Mesenchymal stem cell (in vitro differentiated cells and primary cell): Measurements from ENCODE around the gene TSPAN32.

Experiments used
- DNase-seq: peaks from one replicate; pipeline ENCODE4 v3.0.0-alpha.2; 2013
- H2AFZ ChIP-seq: one replicate; pipeline ENCODE4 v1.6.1; 2013; ENCODE audit warnings: low read depth, mild to moderate bottlenecking, control low read depth, inconsistent platforms, low read length, moderate library complexity
- H2AK5ac ChIP-seq: 2 replicates; pipeline ENCODE4 v1.6.1; 2013; ENCODE audit warnings: low read length, moderate library complexity, mild to moderate bottlenecking, inconsistent platforms; ENCODE audit not compliant: severe bottlenecking
- H2BK120ac ChIP-seq: one replicate; pipeline ENCODE4 v1.6.1; 2013; ENCODE audit warnings: low read depth, mild to moderate bottlenecking, inconsistent platforms, low read length, moderate library complexity
- H2BK12ac ChIP-seq, 2 experiments: one replicate each; pipeline ENCODE4 v1.6.1; 2013; ENCODE audit warnings: inconsistent platforms in 2 of 2, low read length in 2 of 2, mild to moderate bottlenecking in 2 of 2, moderate library complexity in 2 of 2, control low read depth in 1 of 2
- H2BK15ac ChIP-seq: one replicate; pipeline ENCODE4 v1.6.1; 2013; ENCODE audit warnings: mild to moderate bottlenecking, low read depth, inconsistent platforms; ENCODE audit not compliant: poor library complexity, severe bottlenecking
- H2BK5ac ChIP-seq: 2 replicates; pipeline ENCODE4 v1.6.1; 2013; ENCODE audit warnings: low read depth, mild to moderate bottlenecking, low read length, control low read depth, inconsistent platforms; ENCODE audit not compliant: poor library complexity, severe bottlenecking
- H3K14ac ChIP-seq, 2 experiments: one replicate each; pipeline ENCODE4 v1.6.1; 2013; ENCODE audit warnings: inconsistent platforms in 2 of 2, low read length in 2 of 2, control low read depth in 1 of 2, mild to moderate bottlenecking in 1 of 2, moderate library complexity in 1 of 2
- H3K18ac ChIP-seq, 2 experiments: one replicate each; pipeline ENCODE4 v1.6.1; 2013; ENCODE audit warnings: inconsistent platforms in 2 of 2, low read length in 2 of 2, control low read depth in 1 of 2, low read depth in 1 of 2, mild to moderate bottlenecking in 1 of 2
- H3K23ac ChIP-seq, 2 experiments: one replicate each; pipeline ENCODE4 v1.6.1; 2013; ENCODE audit warnings: inconsistent platforms in 2 of 2, low read length in 2 of 2, mild to moderate bottlenecking in 2 of 2, moderate library complexity in 2 of 2, control low read depth in 1 of 2
- H3K27ac ChIP-seq: 2 replicates; pipeline ENCODE4 v1.5.1; 2013; ENCODE audit warnings: mild to moderate bottlenecking, moderate library complexity, low read length, control low read depth, inconsistent platforms; ENCODE audit not compliant: poor library complexity, severe bottlenecking
- H3K27me3 ChIP-seq, 2 experiments: 2 replicates each; pipeline versions ENCODE4 v1.6.1 to v1.7.0; 2013; ENCODE audit warnings: low read length in 2 of 2, mild to moderate bottlenecking in 2 of 2, moderate library complexity in 2 of 2, control low read depth in 1 of 2, inconsistent platforms in 1 of 2; ENCODE audit not compliant: control insufficient read depth in 1 of 2, insufficient read depth in 1 of 2
- H3K36me3 ChIP-seq, 2 experiments: 2 replicates each; pipeline versions ENCODE4 v1.6.1 to v1.7.0; 2013; ENCODE audit warnings: low read length in 2 of 2, control low read depth in 1 of 2, inconsistent platforms in 1 of 2, low read depth in 1 of 2, mild to moderate bottlenecking in 1 of 2; ENCODE audit not compliant: insufficient read depth in 2 of 2, control insufficient read depth in 1 of 2
- H3K4ac ChIP-seq, 2 experiments: one replicate each; pipeline ENCODE4 v1.6.1; 2013; ENCODE audit warnings: inconsistent platforms in 2 of 2, low read length in 2 of 2, mild to moderate bottlenecking in 2 of 2, moderate library complexity in 2 of 2, control low read depth in 1 of 2, low read depth in 1 of 2
- H3K4me1 ChIP-seq: 2 replicates; pipeline ENCODE4 v1.6.1; 2013; ENCODE audit warnings: low read depth, low read length, control low read depth; ENCODE audit not compliant: control insufficient read depth, insufficient read depth
- H3K4me2 ChIP-seq: 2 replicates; pipeline ENCODE4 v1.6.1; 2013; ENCODE audit warnings: low read length, mild to moderate bottlenecking, inconsistent platforms; ENCODE audit not compliant: poor library complexity, severe bottlenecking
- H3K4me3 ChIP-seq, 2 experiments: 2 replicates each; pipeline versions ENCODE4 v1.5.1 to v1.7.0; 2013; ENCODE audit warnings: low read length in 2 of 2, mild to moderate bottlenecking in 2 of 2, control low read depth in 1 of 2, low read depth in 1 of 2; ENCODE audit not compliant: insufficient read depth in 1 of 2
- H3K79me1 ChIP-seq: replicated peaks from 2 replicates; pipeline ENCODE4 v1.6.1; 2013; ENCODE audit warnings: mild to moderate bottlenecking, control low read depth, low read length, inconsistent platforms; ENCODE audit not compliant: poor library complexity, severe bottlenecking
- H3K9ac ChIP-seq: 2 replicates; pipeline ENCODE4 v1.7.0; 2013; ENCODE audit warnings: mild to moderate bottlenecking, low read length, moderate library complexity
- H3K9me3 ChIP-seq: 2 replicates; pipeline ENCODE4 v1.7.0; 2013; ENCODE audit warnings: mild to moderate bottlenecking, low read length; ENCODE audit not compliant: control insufficient read depth
- H4K8ac ChIP-seq: one replicate; pipeline ENCODE4 v1.6.1; 2013; ENCODE audit warnings: inconsistent platforms, mild to moderate bottlenecking, low read length, moderate library complexity
- H4K91ac ChIP-seq: one replicate; pipeline ENCODE4 v1.6.1; 2013; ENCODE audit warnings: mild to moderate bottlenecking, low read length, inconsistent platforms
- WGBS: methylation state at CpG from one replicate; pipeline ENCODE4 v1.1.7; 2013; ENCODE audit warnings: mixed read lengths; 5-methylcytosine and 5-hydroxymethylcytosine counted together

The TSPAN32 gene

GRCh38 chr11:2263071-2263565, 38.7 kb upstream of the TSPAN32 start:
- no peak overlapping the region for H3K27ac ChIP-seq
- no peak overlapping the region for H3K4ac ChIP-seq
- no peak overlapping the region for H2BK15ac ChIP-seq
- H3K9me3 ChIP-seq = no peaks in the 10 kb centered on the region
- H3K4me1 ChIP-seq = no peaks in the 10 kb centered on the region
- H3K9ac ChIP-seq = no peak overlapping the region
- H3K79me1 ChIP-seq = no peaks in the 10 kb centered on the region
- H3K4me2 ChIP-seq = no peak overlapping the region
- H2BK120ac ChIP-seq = no peak overlapping the region
- no peak overlapping the region for H3K14ac ChIP-seq
- no peak overlapping the region for H4K91ac ChIP-seq
- no peak overlapping the region for H2AK5ac ChIP-seq
- H2BK12ac ChIP-seq = no peak overlapping the region
- H2AFZ ChIP-seq = no peak overlapping the region
- H3K27me3 ChIP-seq = peaks cover 70 to 86% of the 10 kb centered on the region in 2 experiments
- no peak overlapping the region for H3K4me3 ChIP-seq
- no peak overlapping the region for H3K23ac ChIP-seq
- WGBS = 79% methylated on average over 8 of the region's 10 CpGs
- no peak overlapping the region for H3K18ac ChIP-seq
- no peak for DNase-seq
- H2BK5ac ChIP-seq = no peak overlapping the region
- no peak overlapping the region for H4K8ac ChIP-seq
- no peaks in the 10 kb centered on the region for H3K36me3 ChIP-seq

- Histone ChIP-seq H3K14ac (no peak overlapping the region), H4K8ac (no peak overlapping the region), H2AFZ (no peak overlapping the region), H3K4me2 (no peak overlapping the region), H4K91ac (no peak overlapping the region), H3K27ac (no peak overlapping the region), H3K27me3 (peaks cover 69 to 87% of the 10 kb centered on the region in 2 experiments), H2AK5ac (no peak overlapping the region), H2BK5ac (no peak overlapping the region), H3K4me1 (peaks cover 2% of the 10 kb centered on the region), H3K36me3 (no peaks in the 10 kb centered on the region), H3K9ac (no peak overlapping the region), H3K4ac (no peak overlapping the region), H3K4me3 (no peak overlapping the region), H3K9me3 (no peaks in the 10 kb centered on the region), H3K18ac (no peak overlapping the region), H2BK15ac (no peak overlapping the region), H2BK12ac (no peak overlapping the region), H3K23ac (no peak overlapping the region), H3K79me1 (no peaks in the 10 kb centered on the region), H2BK120ac (no peak overlapping the region)
- DNase-seq = no peak
- WGBS = 94% methylated on average over 13 of the region's 13 CpGs
Measured at GRCh38 chr11:2263724-2264360, 38.0 kb upstream of the TSPAN32 start.

GRCh38 chr11:2264366-2265053, 37.3 kb upstream of the TSPAN32 start:
- Histone ChIP-seq H2AK5ac (no peak overlapping the region), H3K79me1 (no peaks in the 10 kb centered on the region), H2BK5ac (no peak overlapping the region), H2BK12ac (no peak overlapping the region), H3K4ac (no peak overlapping the region), H3K27me3 (peaks cover 64 to 85% of the 10 kb centered on the region in 2 experiments), H4K8ac (no peak overlapping the region), H3K14ac (peak overlapping the region in 1 of 2 experiments; percentile 11), H3K18ac (no peak overlapping the region), H3K9ac (no peak overlapping the region), H3K4me1 (peaks cover 7% of the 10 kb centered on the region), H2AFZ (no peak overlapping the region), H3K27ac (no peak overlapping the region), H4K91ac (no peak overlapping the region), H3K4me2 (no peak overlapping the region), H3K36me3 (no peaks in the 10 kb centered on the region), H2BK120ac (no peak overlapping the region), H3K23ac (no peak overlapping the region), H3K4me3 (no peak overlapping the region), H2BK15ac (no peak overlapping the region), H3K9me3 (no peaks in the 10 kb centered on the region)
- DNase-seq = no peak
- 86% methylated on average over 22 of the region's 22 CpGs for WGBS

- Histone ChIP-seq H2AFZ (no peak overlapping the region), H3K9ac (no peak overlapping the region), H2BK12ac (no peak overlapping the region), H3K79me1 (no peaks in the 10 kb centered on the region), H3K14ac (no peak overlapping the region), H3K4me1 (peaks cover 11% of the 10 kb centered on the region), H2AK5ac (no peak overlapping the region), H3K9me3 (no peaks in the 10 kb centered on the region), H3K27me3 (peaks cover 59 to 83% of the 10 kb centered on the region in 2 experiments), H3K36me3 (peaks cover 0 to 7% of the 10 kb centered on the region in 2 experiments), H4K8ac (no peak overlapping the region), H3K4me3 (peak overlapping the region in 1 of 2 experiments; percentile 10), H2BK5ac (no peak overlapping the region), H3K4me2 (no peak overlapping the region), H3K4ac (no peak overlapping the region), H3K23ac (no peak overlapping the region), H3K27ac (no peak overlapping the region), H2BK120ac (no peak overlapping the region), H3K18ac (no peak overlapping the region), H2BK15ac (no peak overlapping the region), H4K91ac (no peak overlapping the region)
- 93% methylated on average over 2 of the region's 2 CpGs for WGBS
- no peak for DNase-seq
Measured at GRCh38 chr11:2265396-2265795, 36.4 kb upstream of the TSPAN32 start.
